ENCODE data around the gene FAM162A. TPM values are rescaled to one million over a fixed set of nuclear protein-coding genes. Genes with fewer than 3 reads are reported as not detected.

Gene FAM162A
- total RNA-seq, 2 donors from 2014 or later, result 7.1 to 8.0 TPM

GRCh38 chr3:122351612-122352011 is 32.4 kb upstream of the FAM162A start:
- no peaks in the 10 kb centered on the region for H3K4me1 ChIP-seq (ENCODE audit: control insufficient read depth in 1 of 2, low read depth in 2 of 2)

GRCh38 chr3:122353215-122353614 is 30.8 kb upstream of the FAM162A start:
- H3K4me1 ChIP-seq (ENCODE audit: control insufficient read depth in 1 of 2, low read depth in 2 of 2), result no peaks in the 10 kb centered on the region
- no peak overlapping the region for H3K27ac ChIP-seq
- ATAC-seq (ENCODE audit: insufficient number of reproducible peaks, low FRiP score, low read depth), result no peak
- no peak overlapping the region for H3K4me3 ChIP-seq
- DNase-seq (ENCODE audit: low spot score), result no peak
- no peaks in the 10 kb centered on the region for H3K27me3 ChIP-seq (replicated peaks; ENCODE audit: insufficient read depth)
- no peaks in the 10 kb centered on the region for H3K36me3 ChIP-seq
- no peaks in the 10 kb centered on the region for H3K9me3 ChIP-seq
- TF ChIP-seq, protein P1, sequence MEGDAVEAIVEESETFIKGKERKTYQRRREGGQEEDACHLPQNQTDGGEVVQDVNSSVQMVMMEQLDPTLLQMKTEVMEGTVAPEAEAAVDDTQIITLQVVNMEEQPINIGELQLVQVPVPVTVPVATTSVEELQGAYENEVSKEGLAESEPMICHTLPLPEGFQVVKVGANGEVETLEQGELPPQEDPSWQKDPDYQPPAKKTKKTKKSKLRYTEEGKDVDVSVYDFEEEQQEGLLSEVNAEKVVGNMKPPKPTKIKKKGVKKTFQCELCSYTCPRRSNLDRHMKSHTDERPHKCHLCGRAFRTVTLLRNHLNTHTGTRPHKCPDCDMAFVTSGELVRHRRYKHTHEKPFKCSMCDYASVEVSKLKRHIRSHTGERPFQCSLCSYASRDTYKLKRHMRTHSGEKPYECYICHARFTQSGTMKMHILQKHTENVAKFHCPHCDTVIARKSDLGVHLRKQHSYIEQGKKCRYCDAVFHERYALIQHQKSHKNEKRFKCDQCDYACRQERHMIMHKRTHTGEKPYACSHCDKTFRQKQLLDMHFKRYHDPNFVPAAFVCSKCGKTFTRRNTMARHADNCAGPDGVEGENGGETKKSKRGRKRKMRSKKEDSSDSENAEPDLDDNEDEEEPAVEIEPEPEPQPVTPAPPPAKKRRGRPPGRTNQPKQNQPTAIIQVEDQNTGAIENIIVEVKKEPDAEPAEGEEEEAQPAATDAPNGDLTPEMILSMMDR (IDR thresholded peaks at IDR 0.05), result no peak

More at GRCh38 chr3:122351612-122352011, 32.4 kb upstream of the FAM162A start:
- Histone ChIP-seq H3K36me3 (no peaks in the 10 kb centered on the region), H3K27me3 (replicated peaks; ENCODE audit: insufficient read depth) (no peaks in the 10 kb centered on the region), H3K4me3 (no peak overlapping the region), H3K27ac (no peak overlapping the region), H3K9me3 (no peaks in the 10 kb centered on the region)
- ATAC-seq (ENCODE audit: insufficient number of reproducible peaks, low FRiP score, low read depth), result no peak
- no peak for DNase-seq (ENCODE audit: low spot score)
- TF ChIP-seq, protein P1 (IDR thresholded peaks at IDR 0.05), result no peak

- Histone ChIP-seq H3K27me3 (replicated peaks; ENCODE audit: insufficient read depth) (no peaks in the 10 kb centered on the region), H3K9me3 (no peaks in the 10 kb centered on the region), H3K4me1 (ENCODE audit: control insufficient read depth in 1 of 2, low read depth in 2 of 2) (no peaks in the 10 kb centered on the region), H3K27ac (no peak overlapping the region), H3K36me3 (no peaks in the 10 kb centered on the region), H3K4me3 (no peak overlapping the region)
- ATAC-seq (ENCODE audit: insufficient number of reproducible peaks, low FRiP score, low read depth) (no peak), DNase-seq (ENCODE audit: low spot score) (no peak)
- TF ChIP-seq, protein P1 (IDR thresholded peaks at IDR 0.05), result no peak
Observed at GRCh38 chr3:122353893-122354401, 30.0 kb upstream of the FAM162A start.

- Histone ChIP-seq H3K36me3 (no peaks in the 10 kb centered on the region), H3K4me3 (no peak overlapping the region), H3K9me3 (no peaks in the 10 kb centered on the region), H3K27ac (no peak overlapping the region), H3K4me1 (ENCODE audit: control insufficient read depth in 1 of 2, low read depth in 2 of 2) (no peaks in the 10 kb centered on the region), H3K27me3 (replicated peaks; ENCODE audit: insufficient read depth) (no peaks in the 10 kb centered on the region)
- no peak for DNase-seq (ENCODE audit: low spot score)
- TF ChIP-seq, protein P1 (IDR thresholded peaks at IDR 0.05), result no peak
- ATAC-seq (ENCODE audit: insufficient number of reproducible peaks, low FRiP score, low read depth), result no peak
Observed at GRCh38 chr3:122355612-122356011, 28.4 kb upstream of the FAM162A start.

- ATAC-seq (ENCODE audit: insufficient number of reproducible peaks, low FRiP score, low read depth) (no peak), DNase-seq (ENCODE audit: low spot score) (no peak)
- no peaks in the 10 kb centered on the region for H3K36me3 ChIP-seq
Observed at GRCh38 chr3:122356402-122356801, 27.6 kb upstream of the FAM162A start.

More at GRCh38 chr3:122356402-122356801, 27.6 kb upstream of the FAM162A start:
- H3K4me3 ChIP-seq, result no peak overlapping the region
- H3K9me3 ChIP-seq, result no peaks in the 10 kb centered on the region
- H3K4me1 ChIP-seq (ENCODE audit: control insufficient read depth in 1 of 2, low read depth in 2 of 2), result no peaks in the 10 kb centered on the region
- H3K27ac ChIP-seq, result no peak overlapping the region
- TF ChIP-seq, protein P1 (IDR thresholded peaks at IDR 0.05), result no peak
- H3K27me3 ChIP-seq (replicated peaks; ENCODE audit: insufficient read depth), result no peaks in the 10 kb centered on the region
